ENCODE measurements around the gene SUPT3H. TPM values are rescaled to one million over a fixed set of nuclear protein-coding genes. Genes with fewer than 3 reads are reported as not detected.
"Not testable (repeated sequence)": the region's sequence is repeated elsewhere in the genome, so short reads cannot be mapped to it uniquely, and the experiment has no call there.

SUPT3H gene
- total RNA-seq, 4 donors from 2014 or later, result 1.6 to 5.6 (median 3.8) TPM

DNA sequence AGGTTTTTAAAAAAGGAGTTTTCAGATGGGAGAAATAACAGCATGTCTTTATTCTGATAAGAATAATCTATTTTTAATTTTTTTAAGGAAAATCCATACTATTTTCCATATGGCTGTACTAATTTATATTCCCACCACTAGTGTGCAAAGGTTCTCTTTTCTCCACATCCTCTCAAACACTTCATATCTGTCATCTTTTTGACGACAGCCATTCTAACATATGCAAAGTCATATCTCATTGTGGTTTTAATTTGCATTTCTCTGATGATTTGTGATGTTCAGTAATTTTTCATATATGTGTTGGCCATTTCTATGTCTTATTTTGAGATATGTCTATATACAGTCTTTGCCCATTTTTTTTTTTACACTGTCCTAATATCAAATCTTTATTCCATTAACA, 330.2 kb downstream of the SUPT3H start:
- TF ChIP-seq, protein P1, sequence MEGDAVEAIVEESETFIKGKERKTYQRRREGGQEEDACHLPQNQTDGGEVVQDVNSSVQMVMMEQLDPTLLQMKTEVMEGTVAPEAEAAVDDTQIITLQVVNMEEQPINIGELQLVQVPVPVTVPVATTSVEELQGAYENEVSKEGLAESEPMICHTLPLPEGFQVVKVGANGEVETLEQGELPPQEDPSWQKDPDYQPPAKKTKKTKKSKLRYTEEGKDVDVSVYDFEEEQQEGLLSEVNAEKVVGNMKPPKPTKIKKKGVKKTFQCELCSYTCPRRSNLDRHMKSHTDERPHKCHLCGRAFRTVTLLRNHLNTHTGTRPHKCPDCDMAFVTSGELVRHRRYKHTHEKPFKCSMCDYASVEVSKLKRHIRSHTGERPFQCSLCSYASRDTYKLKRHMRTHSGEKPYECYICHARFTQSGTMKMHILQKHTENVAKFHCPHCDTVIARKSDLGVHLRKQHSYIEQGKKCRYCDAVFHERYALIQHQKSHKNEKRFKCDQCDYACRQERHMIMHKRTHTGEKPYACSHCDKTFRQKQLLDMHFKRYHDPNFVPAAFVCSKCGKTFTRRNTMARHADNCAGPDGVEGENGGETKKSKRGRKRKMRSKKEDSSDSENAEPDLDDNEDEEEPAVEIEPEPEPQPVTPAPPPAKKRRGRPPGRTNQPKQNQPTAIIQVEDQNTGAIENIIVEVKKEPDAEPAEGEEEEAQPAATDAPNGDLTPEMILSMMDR (IDR thresholded peaks at IDR 0.05), result no peak
- intact Hi-C loops (cut with DNase I; ENCODE audit: low total_unique reads), result no loop called here
- DNase-seq (ENCODE audit: low spot score in 2 of 2), result no peak
- no peak overlapping the region for H3K4me3 ChIP-seq (ENCODE audit: low read depth, poor library complexity, severe bottlenecking)
- WGBS, 2 donors, result 72 to 86% methylated on average over 1 of the region's 1 CpG

DNA sequence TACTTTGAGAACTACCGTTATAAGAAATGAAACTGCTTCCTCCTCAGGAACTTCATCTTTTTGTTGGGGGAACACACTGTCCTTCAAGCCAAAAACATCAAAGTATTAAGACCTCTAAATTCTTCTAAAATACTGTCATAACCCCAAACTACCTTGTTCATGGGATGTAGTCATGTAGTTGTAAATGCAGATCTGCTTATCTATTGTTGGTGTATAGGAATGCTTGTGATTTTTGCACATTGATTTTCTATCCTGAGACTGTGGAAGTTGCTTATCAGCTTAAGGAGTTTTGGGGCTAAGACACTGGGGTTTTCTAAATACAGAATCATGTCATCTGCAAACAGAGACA, 332.5 kb downstream of the SUPT3H start:
- WGBS, 2 donors, result 74 to 80% methylated on average over 1 of the region's 1 CpG
- no peak for TF ChIP-seq POLR2A (IDR thresholded peaks at IDR 0.05)
- intact Hi-C loops (cut with DNase I; ENCODE audit: low total_unique reads), result no loop called here
- DNase-seq (ENCODE audit: low spot score in 2 of 2), result no peak
- no peak overlapping the region for H3K4me3 ChIP-seq (ENCODE audit: low read depth, poor library complexity, severe bottlenecking)

DNA sequence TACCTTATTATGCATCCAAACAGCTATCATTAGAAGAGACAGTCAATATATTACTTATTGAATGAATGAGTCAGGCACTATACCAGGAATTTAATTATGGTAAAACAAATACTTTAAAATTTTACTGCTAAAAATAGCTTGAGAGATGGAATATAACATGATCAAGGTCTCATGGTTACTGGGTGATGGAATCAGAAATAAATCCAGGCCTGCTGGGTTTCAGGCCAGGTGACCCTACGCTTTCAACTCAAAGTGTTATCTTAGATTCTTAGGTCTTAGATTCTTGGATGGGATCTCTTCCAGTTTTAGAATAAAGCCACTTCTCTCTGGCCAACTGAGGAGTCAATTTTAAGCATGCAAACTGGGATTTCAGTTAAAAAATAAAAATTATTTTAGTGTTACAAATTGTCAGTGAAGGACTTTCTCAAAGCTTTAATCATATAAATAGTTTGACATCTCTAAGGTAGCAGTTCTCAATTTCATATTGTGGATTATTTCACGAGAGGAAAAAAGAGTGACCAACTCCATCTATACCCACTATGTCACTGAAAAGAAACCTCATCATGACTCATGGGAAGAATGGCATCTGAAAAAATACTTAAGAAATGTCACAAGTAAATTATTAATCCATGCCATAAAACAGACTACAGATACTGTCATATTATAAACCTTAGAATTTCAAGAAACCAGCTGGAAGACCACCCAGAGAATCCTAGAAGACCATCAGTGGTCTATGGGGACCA, 333.1 kb downstream of the SUPT3H start:
- no peak overlapping the region for H3K4me3 ChIP-seq (ENCODE audit: low read depth, poor library complexity, severe bottlenecking)
- intact Hi-C loops (cut with DNase I; ENCODE audit: low total_unique reads), result no loop called here
- no peak for DNase-seq (ENCODE audit: low spot score in 2 of 2)
- no peak for TF ChIP-seq POLR2A (IDR thresholded peaks at IDR 0.05)
- TF ChIP-seq, protein P1 (IDR thresholded peaks at IDR 0.05), result no peak
- 92 to 94% methylated on average over 2 of the region's 2 CpGs for WGBS, 2 donors

DNA sequence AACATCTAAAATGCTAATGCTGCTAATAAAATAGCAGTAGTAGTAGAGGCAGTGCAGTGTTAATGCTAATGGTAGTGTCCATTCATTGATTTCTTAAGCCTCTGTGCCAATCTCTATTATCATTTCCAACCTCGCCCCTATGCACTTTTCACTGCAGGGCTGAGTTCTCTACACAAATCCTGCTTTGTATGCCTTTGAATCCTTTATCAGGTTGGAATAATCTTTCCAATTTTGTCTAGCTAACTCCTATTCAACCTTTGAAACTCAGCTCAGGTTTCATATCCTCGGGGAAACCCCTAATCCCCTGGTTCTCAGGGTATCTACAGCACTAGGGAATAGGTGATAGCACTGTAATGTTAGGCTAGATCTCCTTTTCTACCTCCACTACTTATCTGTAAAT, 333.6 kb downstream of the SUPT3H start:
- H3K4me3 ChIP-seq (ENCODE audit: low read depth, poor library complexity, severe bottlenecking), result no peak overlapping the region
- 81 to 85% methylated on average over 2 of the region's 2 CpGs for WGBS, 2 donors
- intact Hi-C loops (cut with DNase I; ENCODE audit: low total_unique reads), result no loop called here
- TF ChIP-seq, protein P1 (IDR thresholded peaks at IDR 0.05), result no peak
- TF ChIP-seq POLR2A (IDR thresholded peaks at IDR 0.05), result no peak
- no peak for DNase-seq (ENCODE audit: low spot score in 2 of 2)

DNA sequence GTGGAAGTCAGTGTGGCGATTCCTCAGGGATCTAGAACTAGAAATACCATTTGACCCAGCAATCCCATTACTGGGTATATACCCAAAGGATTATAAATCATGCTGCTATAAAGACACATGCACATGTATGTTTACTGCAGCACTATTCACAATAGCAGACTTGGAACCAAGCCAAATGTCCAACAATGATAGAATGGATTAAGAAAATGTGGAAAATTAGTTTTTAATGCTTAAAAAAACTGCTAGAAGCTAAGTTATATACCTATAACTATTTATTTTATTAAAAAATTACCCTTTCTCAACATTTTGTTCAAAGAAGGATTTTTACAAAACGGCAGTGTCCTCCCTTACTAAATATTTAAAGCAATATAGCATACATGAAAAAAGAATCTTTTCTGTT, 335.1 kb downstream of the SUPT3H start:
- H3K4me3 ChIP-seq (ENCODE audit: low read depth, poor library complexity, severe bottlenecking); DNase-seq (ENCODE audit: low spot score in 2 of 2); intact Hi-C loops (cut with DNase I; ENCODE audit: low total_unique reads): not testable (repeated sequence)
- 82 to 87% methylated on average over 2 of the region's 2 CpGs for WGBS, 2 donors

DNA sequence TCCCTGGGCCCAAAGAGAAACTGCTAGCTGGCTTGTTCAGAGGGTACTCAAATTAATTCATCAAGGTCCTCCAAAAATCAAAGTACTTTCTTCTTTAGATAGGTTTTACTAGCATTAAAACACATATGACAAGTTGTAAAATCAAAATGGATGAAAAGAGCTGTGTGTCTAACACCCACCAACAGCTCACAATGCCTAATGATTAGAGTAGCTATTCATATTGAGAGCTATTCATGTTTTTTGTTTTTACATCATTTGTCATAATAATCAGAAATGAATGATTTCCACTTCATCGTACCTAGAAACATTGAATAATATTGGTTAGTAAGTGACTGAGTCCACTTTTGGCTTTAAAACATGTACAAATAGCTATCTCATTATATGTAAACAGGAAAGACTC, 339.5 kb downstream of the SUPT3H start:
- intact Hi-C loops (cut with DNase I; ENCODE audit: low total_unique reads), result no loop called here

More for the DNA sequence above, 339.5 kb downstream of the SUPT3H start:
- TF ChIP-seq, protein P1 (IDR thresholded peaks at IDR 0.05), result no peak
- TF ChIP-seq POLR2A (IDR thresholded peaks at IDR 0.05), result no peak
- H3K4me3 ChIP-seq (ENCODE audit: low read depth, poor library complexity, severe bottlenecking), result no peak overlapping the region
- 76 to 88% methylated on average over 1 of the region's 1 CpG for WGBS, 2 donors
- no peak for DNase-seq (ENCODE audit: low spot score in 2 of 2)

All from lower leg skin (tissue), 4 donors.